NCI-H748 treated with DMSO at 0.1 percent for 48 hours (cell line): Measurements from ENCODE around the gene MSH6.

Experiments used
- DNase-seq: peaks from one replicate; lab custom pipeline; 2025; lab: John Stamatoyannopoulos, UW

The MSH6 gene

GRCh38 chr2:47782671-47783485 lies at the start of gene MSH6:
TSS of gene MSH6 (plus strand) at chr2:47783145. CDS start at chr2:47783234, 89 bp downstream.
- DNase-seq = peak; percentile 43

DNA sequence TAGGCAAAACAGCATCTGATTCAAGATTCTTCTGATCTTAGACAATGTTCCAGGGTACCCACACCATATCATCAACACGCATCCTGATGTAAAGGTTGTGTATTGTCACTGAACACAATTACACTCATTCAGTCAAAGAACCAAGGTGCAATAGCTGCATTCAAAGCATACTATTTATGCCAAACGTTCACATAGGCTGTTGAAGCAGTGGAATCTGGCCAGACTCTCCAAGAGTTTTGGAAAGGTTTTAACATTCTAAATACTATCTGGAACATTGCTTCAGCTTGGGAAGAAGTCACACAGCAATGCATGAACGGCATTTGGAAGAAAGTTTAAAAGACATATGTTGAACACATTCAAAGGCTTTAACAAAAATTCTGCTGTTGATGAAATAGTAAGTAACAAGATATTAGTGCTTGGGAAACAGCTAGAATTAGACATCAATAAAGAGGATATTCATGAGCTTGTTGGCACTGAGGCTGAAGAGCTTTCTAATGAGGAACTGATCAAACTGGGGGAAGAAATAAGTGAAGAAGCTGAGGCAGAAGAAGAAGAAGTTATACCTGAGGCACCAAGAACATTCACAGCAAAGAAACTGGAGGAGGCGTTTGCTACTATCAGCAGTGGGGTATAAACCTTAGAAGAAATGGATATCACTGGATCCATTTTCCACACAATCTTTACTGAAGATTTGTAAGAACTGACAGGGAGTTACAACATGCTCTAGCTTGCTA lies 47.6 kb upstream of the MSH6 start:
- DNase-seq = no peak

DNA sequence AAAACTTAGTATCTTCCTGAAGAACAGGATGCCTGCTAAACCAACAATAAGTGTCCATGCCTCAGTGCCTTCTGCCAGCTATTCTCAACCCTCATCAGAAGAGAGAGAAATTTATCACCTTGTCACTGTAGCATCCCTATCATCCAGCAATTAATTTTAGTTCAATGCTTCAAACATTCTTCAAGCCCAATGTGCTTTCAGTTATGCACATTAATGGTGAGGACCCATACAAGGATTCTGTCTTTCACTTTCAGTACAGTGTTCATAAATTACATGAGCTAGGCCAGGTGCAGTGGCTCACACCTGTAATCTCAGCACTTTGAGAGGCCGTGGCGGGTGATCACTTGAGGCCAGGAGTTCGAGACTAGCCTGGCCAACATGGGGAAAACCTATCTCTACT lies 47.0 kb upstream of the MSH6 start:
- DNase-seq = no peak

GRCh38 chr2:47737191-47737975 lies 45.6 kb upstream of the MSH6 start:
- no peak for DNase-seq

DNA sequence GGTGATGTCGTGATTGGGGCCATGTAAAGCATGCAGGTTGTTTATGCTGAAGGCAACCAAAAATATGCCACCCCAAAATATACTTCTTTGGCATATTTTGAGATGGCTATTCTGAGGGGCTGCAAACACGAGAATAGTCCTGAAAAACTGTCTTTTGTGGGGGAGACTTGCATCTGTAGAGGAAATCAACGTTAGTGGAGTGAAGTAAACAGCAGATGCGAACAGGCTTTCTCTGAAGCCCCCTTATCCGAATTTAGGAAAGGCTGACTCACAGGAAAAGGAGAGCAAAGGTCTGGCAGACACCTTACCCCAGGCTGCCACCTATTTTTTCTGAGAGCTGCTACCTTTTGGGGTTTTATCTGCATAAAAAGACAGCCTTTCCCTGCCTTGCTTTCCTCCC lies 44.6 kb upstream of the MSH6 start:
- no peak for DNase-seq

DNA sequence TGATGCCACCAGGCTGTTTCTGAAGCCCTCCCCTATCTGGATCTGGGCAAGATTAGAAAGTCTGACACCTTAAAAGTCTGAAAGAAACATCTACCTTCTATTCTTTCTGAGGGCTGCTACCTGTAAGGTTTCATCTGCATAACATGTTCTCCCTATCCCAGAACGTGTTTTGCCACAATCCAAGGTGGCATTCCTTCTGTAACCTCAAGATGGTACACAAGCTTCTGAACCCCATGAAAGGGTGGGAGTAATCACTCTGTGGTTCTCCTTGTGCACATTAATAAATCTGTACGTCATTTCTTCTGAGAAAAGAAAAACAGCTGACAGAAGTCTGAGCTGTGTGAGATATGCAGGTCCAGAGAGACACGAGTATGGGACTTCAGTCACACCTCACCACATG lies 41.8 kb upstream of the MSH6 start:
- no peak for DNase-seq

- DNase-seq = no peak
Measured at GRCh38 chr2:47741637-47742036, 41.3 kb upstream of the MSH6 start.

DNA sequence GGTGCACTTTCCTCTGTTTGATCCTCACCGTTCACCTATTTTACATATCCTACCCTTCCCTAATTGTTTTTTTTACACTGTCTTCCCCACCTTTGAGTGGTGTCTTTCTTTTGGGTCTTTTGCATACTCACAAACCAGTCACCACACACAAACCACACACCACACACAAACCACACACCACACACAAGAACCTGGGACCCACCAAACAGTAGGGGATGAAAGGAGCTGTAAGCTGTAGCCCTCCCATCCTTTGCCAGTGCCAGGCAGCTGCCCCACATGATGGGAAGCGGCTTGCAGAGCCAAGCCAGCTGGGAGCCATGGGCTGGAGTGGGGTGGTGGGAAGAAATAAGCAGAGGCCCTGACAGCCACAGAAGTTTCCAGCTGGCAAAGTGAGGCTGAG lies 38.9 kb upstream of the MSH6 start:
- DNase-seq = no peak

DNA sequence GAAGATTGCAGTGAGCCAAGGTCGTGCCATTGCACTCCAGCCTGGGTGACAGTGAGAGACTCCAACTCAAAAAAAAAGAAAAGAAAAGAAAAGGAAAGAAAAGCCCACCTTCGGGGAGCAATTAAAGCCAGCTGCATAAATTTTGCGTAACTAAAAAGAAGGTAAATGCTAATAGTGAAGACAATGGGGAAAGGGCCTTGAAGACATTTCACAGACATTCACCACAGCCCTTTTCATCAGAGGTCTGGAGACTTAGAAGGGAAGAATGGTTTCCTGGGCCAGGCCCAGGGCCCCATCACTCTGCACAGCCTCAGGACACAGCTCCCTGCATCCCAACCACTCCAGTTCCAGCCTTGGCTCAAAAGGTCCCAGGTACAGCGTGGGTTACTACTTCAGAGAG lies 35.1 kb upstream of the MSH6 start:
- no peak for DNase-seq

GRCh38 chr2:47751856-47752414 lies 31.0 kb upstream of the MSH6 start:
- DNase-seq = no peak

DNA sequence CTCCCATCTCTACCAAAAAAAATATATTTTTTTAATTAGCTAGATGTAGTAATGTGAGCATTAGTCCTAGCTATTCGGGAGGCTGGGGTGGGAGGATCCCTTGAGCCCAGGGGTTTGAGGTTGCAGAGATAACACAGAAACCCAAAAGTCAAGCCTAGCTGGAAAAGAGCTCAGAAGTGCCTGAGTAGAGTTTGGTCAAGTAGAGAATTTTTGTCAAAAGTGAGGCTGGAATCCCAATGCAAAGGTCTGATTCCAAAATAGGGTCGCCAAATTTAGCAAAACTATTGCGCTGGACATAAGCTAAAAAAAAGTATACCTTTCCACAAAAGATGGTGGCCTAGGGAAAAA lies 15.5 kb upstream of the MSH6 start:
- no peak for DNase-seq

DNA sequence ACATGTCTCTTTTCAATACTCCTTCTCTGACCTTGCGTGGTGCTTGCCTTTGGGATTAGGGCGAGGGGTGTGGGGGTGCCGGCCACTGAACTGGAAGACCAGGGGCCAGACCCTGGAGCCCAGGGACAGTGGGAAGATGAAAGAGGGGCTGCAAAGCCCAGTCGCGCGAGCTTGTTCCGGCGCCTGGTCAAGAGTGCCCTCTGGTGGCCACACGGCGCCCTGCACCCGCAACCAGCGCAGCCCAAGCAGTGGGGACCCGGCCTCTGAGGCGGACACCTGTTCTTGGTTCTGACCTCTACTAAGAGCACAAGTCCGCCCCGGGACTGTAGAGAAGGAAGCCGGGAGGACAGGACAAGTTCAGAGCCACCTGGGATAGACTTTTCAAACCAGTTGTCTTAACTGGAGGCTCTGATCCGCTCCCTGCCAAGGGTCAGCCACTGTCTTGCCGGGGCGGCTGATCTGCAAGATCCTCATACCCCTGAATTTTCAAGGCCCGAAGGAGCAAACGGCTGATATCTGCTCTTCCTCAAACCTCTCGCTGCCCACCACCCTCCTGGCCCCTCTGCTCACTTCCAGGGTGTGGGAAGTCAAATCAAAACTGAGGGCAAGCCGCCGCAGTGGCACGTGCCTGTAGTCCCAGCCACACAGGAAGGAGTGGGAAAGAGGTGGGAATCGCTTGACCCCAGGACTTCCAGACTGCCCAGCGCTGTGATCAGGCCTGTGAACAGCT lies 14.9 kb upstream of the MSH6 start:
- DNase-seq = no peak

DNA sequence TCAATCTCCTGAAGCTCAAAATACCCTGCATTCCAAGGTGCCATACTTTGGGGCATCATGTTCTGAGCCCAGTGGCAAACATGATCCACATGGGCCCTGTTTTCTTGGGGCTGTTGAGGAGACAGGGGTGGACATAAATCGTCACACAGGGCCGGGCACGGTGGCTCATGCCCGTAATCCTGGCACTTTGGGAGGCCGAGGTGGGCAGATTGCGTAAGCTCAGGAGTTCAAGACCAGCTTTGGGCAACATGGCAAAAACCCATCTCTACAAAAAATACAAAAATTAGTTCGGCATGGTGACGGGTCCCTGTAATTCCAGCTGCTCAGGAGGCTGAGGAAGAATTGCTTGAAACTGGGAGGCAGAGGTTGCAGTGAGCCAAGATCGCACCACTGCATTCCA lies 13.6 kb upstream of the MSH6 start:
- no peak for DNase-seq

- DNase-seq = no peak
Measured at GRCh38 chr2:47771211-47771610, 11.7 kb upstream of the MSH6 start.

GRCh38 chr2:47772343-47772742 lies 10.6 kb upstream of the MSH6 start:
- DNase-seq = no peak

GRCh38 chr2:47774567-47774966 lies 8.4 kb upstream of the MSH6 start:
- DNase-seq = no peak

DNA sequence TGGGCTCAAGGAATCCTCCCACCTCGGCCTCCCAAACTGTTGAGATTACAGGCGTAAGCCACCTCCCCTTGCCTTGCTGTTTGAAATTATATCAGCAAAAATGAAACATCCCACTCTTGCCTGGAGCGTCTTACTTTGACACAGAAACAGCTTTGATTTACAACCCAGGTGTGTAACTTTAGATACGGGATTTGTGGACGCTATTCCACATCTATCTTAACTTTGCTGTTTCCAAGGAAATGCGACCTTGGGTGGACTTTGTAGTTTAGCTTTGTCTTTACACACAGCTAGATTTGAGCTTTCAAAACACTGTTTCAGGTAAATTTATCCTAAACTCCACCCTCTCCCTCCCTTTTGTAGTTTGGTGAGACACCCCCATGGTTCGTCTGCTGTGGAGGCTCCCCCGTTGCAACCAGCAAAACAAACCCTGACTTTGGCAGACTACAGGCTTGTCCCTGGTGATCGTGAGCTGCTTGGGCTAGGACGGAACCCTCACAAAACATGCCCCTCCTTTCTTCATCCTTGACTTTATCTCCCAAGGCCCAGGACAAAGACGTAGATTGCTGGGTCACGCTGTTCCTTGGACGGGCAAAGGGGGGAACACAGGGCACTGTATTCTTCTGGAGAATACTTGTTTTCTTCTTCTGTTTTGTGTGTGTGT lies 5.5 kb upstream of the MSH6 start:
- DNase-seq = no peak

- DNase-seq = no peak
Measured at GRCh38 chr2:47778698-47779425, 4.1 kb upstream of the MSH6 start.

- no peak for DNase-seq
Measured at GRCh38 chr2:47779426-47779790, 3.5 kb upstream of the MSH6 start.

- DNase-seq = no peak
Measured at GRCh38 chr2:47782381-47782670, 619 bp upstream of the MSH6 start.
